Hematopoietic multipotent progenitor cell treated with erythropoietin and hydrocortisone succinate and interleukin-3 and kit ligand, for 17 days (in vitro differentiated cells): Measurements from ENCODE around the gene ATF4.
A peak's percentile ranks its signal among the peaks of the same experiment; 100 is the strongest.
"Not testable (repeated sequence)": the region's sequence is repeated elsewhere in the genome, so short reads cannot be mapped to it uniquely, and the experiment has no call there.

Source experiments
- DNase-seq: peaks from one replicate; pipeline ENCODE4 v3.0.0-alpha.2; 2015; ENCODE audit warnings: low spot score

The ATF4 gene

GRCh38 chr22:39489094-39490068, 31.0 kb upstream of the ATF4 start:
- DNase-seq = no peak

- peak; percentile 83 for DNase-seq
Measured at GRCh38 chr22:39490135-39490798, 30.1 kb upstream of the ATF4 start.

GRCh38 chr22:39490966-39491680, 29.2 kb upstream of the ATF4 start:
- DNase-seq = no peak

GRCh38 chr22:39491696-39492095, 28.7 kb upstream of the ATF4 start:
- no peak for DNase-seq

GRCh38 chr22:39492186-39492585, 28.2 kb upstream of the ATF4 start:
- DNase-seq = no peak

- no peak for DNase-seq
Measured at GRCh38 chr22:39493759-39494158, 26.6 kb upstream of the ATF4 start.

GRCh38 chr22:39494471-39495120, 25.8 kb upstream of the ATF4 start:
- DNase-seq = no peak

GRCh38 chr22:39496131-39496838, 24.1 kb upstream of the ATF4 start:
- peak; percentile 74 for DNase-seq

- no peak for DNase-seq
Measured at GRCh38 chr22:39497429-39497828, 22.9 kb upstream of the ATF4 start.

GRCh38 chr22:39498368-39498767, 22.0 kb upstream of the ATF4 start:
- no peak for DNase-seq

GRCh38 chr22:39498802-39499201, 21.6 kb upstream of the ATF4 start:
- DNase-seq = no peak

GRCh38 chr22:39500101-39500500, 20.3 kb upstream of the ATF4 start:
- no peak for DNase-seq

- DNase-seq = no peak
Measured at GRCh38 chr22:39501644-39502108, 18.7 kb upstream of the ATF4 start.

- peak; percentile 93 for DNase-seq
Measured at GRCh38 chr22:39502109-39502788, 18.1 kb upstream of the ATF4 start, which contains the start of gene MIEF1. Gene MIEF1 (plus strand): TSS chr22:39502290. CDS start chr22:39511295, 9,005 bp downstream.

GRCh38 chr22:39502789-39503409, 17.5 kb upstream of the ATF4 start:
- DNase-seq = no peak

- DNase-seq = no peak
Measured at GRCh38 chr22:39503630-39504029, 16.7 kb upstream of the ATF4 start.

GRCh38 chr22:39504071-39504470, 16.3 kb upstream of the ATF4 start:
- DNase-seq = no peak

GRCh38 chr22:39507021-39507420, 13.3 kb upstream of the ATF4 start:
- DNase-seq = not testable (repeated sequence)

- peak; percentile 43 for DNase-seq
Measured at GRCh38 chr22:39508393-39508792, 12.0 kb upstream of the ATF4 start.

- no peak for DNase-seq
Measured at GRCh38 chr22:39510529-39511149, 9.7 kb upstream of the ATF4 start.
